IPS DF 6.9 (cell line): ENCODE data around the gene GNAQ.

Experiments used
- DNase-seq: peaks from one replicate; pipeline ENCODE4 v3.0.0-alpha.2; 2013; ENCODE audit warnings: low read depth, low spot score
- H3K27ac ChIP-seq: one replicate; pipeline ENCODE4 v1.5.1; 2013; ENCODE audit warnings: low read length, control low read depth
- H3K27me3 ChIP-seq: 2 replicates; pipeline ENCODE4 v1.6.1; 2013; ENCODE audit warnings: mild to moderate bottlenecking, low read length; ENCODE audit not compliant: control insufficient read depth, insufficient read depth
- H3K36me3 ChIP-seq: 2 replicates; pipeline ENCODE4 v1.6.1; 2013; ENCODE audit warnings: low read length; ENCODE audit not compliant: control insufficient read depth, insufficient read depth
- H3K4me1 ChIP-seq: 2 replicates; pipeline ENCODE4 v1.6.1; 2013; ENCODE audit warnings: low read length; ENCODE audit not compliant: control insufficient read depth, insufficient read depth
- H3K4me3 ChIP-seq: 2 replicates; pipeline ENCODE4 v1.5.1; 2013; ENCODE audit warnings: mild to moderate bottlenecking, low read length
- H3K9me3 ChIP-seq: 2 replicates; pipeline ENCODE4 v1.6.1; 2013; ENCODE audit warnings: low read length, inconsistent platforms; ENCODE audit not compliant: control insufficient read depth, insufficient read depth
- WGBS: extraction: QIAGEN DNeasy Blood & Tissue Kit; methylation state at CpG from one replicate; pipeline ENCODE4 v1.1.7; 2013; ENCODE audit warnings: mixed read lengths, missing lambda C conversion rate; ENCODE audit not compliant: insufficient read length, insufficient coverage; 5-methylcytosine and 5-hydroxymethylcytosine counted together

The GNAQ gene

DNA sequence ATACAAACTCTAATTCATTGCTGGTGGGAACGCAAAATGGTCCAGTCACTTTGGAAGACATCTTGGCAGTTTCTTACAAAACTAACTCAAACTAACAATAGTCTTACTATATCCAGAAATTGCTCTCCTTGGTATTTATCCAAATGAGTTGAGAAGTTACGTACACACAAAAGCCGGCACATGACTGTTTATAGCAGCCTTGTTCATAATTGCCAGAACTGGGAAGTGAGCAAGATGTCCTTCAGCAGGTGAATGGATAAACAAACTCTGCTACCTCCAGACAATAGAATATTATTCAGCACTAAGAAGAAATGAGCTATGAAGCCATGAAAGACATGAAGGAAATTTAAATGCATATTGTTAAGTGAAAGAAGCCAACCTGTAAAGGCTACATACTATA is 17.9 kb upstream of the GNAQ start:
- Histone ChIP-seq H3K4me1 (no peaks in the 10 kb centered on the region), H3K9me3 (no peaks in the 10 kb centered on the region), H3K36me3 (no peaks in the 10 kb centered on the region), H3K27ac (no peak overlapping the region), H3K4me3 (no peak overlapping the region), H3K27me3 (no peaks in the 10 kb centered on the region)
- no peak for DNase-seq
- no CpG with 5 or more reads among the region's 3 CpGs for WGBS

DNA sequence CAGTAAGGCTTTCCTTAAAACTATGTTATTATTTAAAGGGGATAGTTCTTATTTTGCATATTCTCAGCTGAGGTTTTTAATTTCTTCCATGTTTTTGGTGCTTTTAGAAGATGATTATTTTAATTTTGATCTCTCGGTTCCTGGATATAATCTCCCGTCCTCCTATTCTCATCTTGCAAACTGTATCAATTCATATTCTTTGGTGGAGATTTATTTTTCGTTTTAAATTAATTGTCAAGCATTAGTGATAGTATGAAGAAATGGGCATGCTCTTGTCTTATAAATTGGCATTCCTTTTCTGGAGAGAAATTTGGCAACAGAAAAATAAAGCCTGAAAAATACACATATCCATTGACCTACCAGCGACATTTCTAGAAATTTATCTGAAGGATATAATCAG is 15.5 kb upstream of the GNAQ start:
- Histone ChIP-seq H3K4me1 (no peaks in the 10 kb centered on the region), H3K27me3 (no peaks in the 10 kb centered on the region), H3K4me3 (no peak overlapping the region), H3K36me3 (no peaks in the 10 kb centered on the region), H3K9me3 (no peaks in the 10 kb centered on the region), H3K27ac (no peak overlapping the region)
- WGBS, result 100% methylated on average over 1 of the region's 4 CpGs
- no peak for DNase-seq

- DNase-seq, result no peak
- Histone ChIP-seq H3K9me3 (no peaks in the 10 kb centered on the region), H3K27ac (no peak overlapping the region), H3K4me1 (no peaks in the 10 kb centered on the region), H3K4me3 (no peak overlapping the region), H3K36me3 (no peaks in the 10 kb centered on the region), H3K27me3 (no peaks in the 10 kb centered on the region)
Observed at GRCh38 chr9:78046112-78046511, 14.5 kb upstream of the GNAQ start.

DNA sequence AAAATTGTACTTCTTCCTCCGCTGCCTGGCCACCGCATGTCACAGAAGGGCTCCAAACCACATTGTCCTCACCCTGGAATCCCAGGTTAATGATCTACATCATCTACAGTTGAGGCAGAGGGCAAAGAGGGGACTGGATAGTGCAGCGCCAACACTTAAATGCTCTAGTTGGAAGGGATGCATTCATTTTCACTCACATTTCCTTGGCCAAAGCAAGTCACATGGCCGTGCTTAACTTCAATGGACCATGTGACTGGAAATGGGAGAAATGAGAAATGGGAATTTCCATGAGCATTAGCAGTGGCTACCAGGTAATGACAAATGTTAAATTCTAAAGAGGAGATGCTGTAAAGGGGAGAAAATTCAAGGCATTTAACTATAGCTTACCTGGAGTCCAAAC is 13.3 kb upstream of the GNAQ start:
- H3K4me1 ChIP-seq, result no peaks in the 10 kb centered on the region
- H3K9me3 ChIP-seq, result no peaks in the 10 kb centered on the region
- no peak overlapping the region for H3K27ac ChIP-seq
- no peaks in the 10 kb centered on the region for H3K36me3 ChIP-seq
- no peaks in the 10 kb centered on the region for H3K27me3 ChIP-seq
- no peak for DNase-seq
- no CpG with 5 or more reads among the region's 4 CpGs for WGBS
- H3K4me3 ChIP-seq, result no peak overlapping the region

GRCh38 chr9:78044189-78044588 is 12.6 kb upstream of the GNAQ start:
- Histone ChIP-seq H3K27me3 (no peaks in the 10 kb centered on the region), H3K27ac (no peak overlapping the region), H3K9me3 (no peaks in the 10 kb centered on the region), H3K4me1 (no peaks in the 10 kb centered on the region), H3K4me3 (no peak overlapping the region), H3K36me3 (no peaks in the 10 kb centered on the region)
- no CpG with 5 or more reads among the region's 4 CpGs for WGBS
- no peak for DNase-seq

GRCh38 chr9:78041971-78042370 is 10.4 kb upstream of the GNAQ start:
- no peaks in the 10 kb centered on the region for H3K9me3 ChIP-seq
- peaks cover 1% of the 10 kb centered on the region; the same call in 1 of the 2 replicates for H3K4me1 ChIP-seq
- no peaks in the 10 kb centered on the region for H3K36me3 ChIP-seq
- DNase-seq, result no peak
- no peak overlapping the region for H3K27ac ChIP-seq
- H3K27me3 ChIP-seq, result no peaks in the 10 kb centered on the region
- no CpG with 5 or more reads among the region's 2 CpGs for WGBS
- H3K4me3 ChIP-seq, result no peak overlapping the region

GRCh38 chr9:78040726-78041125 is 9.1 kb upstream of the GNAQ start:
- no peaks in the 10 kb centered on the region for H3K9me3 ChIP-seq
- no peak overlapping the region for H3K4me3 ChIP-seq
- no peaks in the 10 kb centered on the region for H3K36me3 ChIP-seq
- no peaks in the 10 kb centered on the region for H3K27me3 ChIP-seq
- peaks cover 1% of the 10 kb centered on the region; the same call in 1 of the 2 replicates for H3K4me1 ChIP-seq
- no CpG with 5 or more reads among the region's 1 CpG for WGBS
- no peak overlapping the region for H3K27ac ChIP-seq
- DNase-seq, result no peak

GRCh38 chr9:78038620-78039300 is 7.1 kb upstream of the GNAQ start:
- no CpG with 5 or more reads among the region's 4 CpGs for WGBS
- Histone ChIP-seq H3K4me1 (peaks cover 1% of the 10 kb centered on the region; the same call in 1 of the 2 replicates), H3K36me3 (no peaks in the 10 kb centered on the region), H3K27me3 (no peaks in the 10 kb centered on the region), H3K9me3 (no peaks in the 10 kb centered on the region), H3K27ac (no peak overlapping the region), H3K4me3 (no peak overlapping the region)
- no peak for DNase-seq

- no peak overlapping the region for H3K4me3 ChIP-seq
- DNase-seq, result peak; percentile 66
- no peak overlapping the region for H3K27ac ChIP-seq
- no peaks in the 10 kb centered on the region for H3K36me3 ChIP-seq
- peaks cover 1% of the 10 kb centered on the region; the same call in 1 of the 2 replicates for H3K4me1 ChIP-seq
- no peaks in the 10 kb centered on the region for H3K27me3 ChIP-seq
- no CpG with 5 or more reads among the region's 10 CpGs for WGBS
- no peaks in the 10 kb centered on the region for H3K9me3 ChIP-seq
Observed at GRCh38 chr9:78035383-78035993, 3.9 kb upstream of the GNAQ start.

GRCh38 chr9:78033870-78034269 is 2.3 kb upstream of the GNAQ start:
- Histone ChIP-seq H3K9me3 (no peaks in the 10 kb centered on the region), H3K27ac (no peak overlapping the region)

More at GRCh38 chr9:78033870-78034269, 2.3 kb upstream of the GNAQ start:
- no peaks in the 10 kb centered on the region for H3K27me3 ChIP-seq
- no CpG with 5 or more reads among the region's 2 CpGs for WGBS
- no peaks in the 10 kb centered on the region for H3K36me3 ChIP-seq
- no peak overlapping the region for H3K4me3 ChIP-seq
- peaks cover 1% of the 10 kb centered on the region; the same call in 1 of the 2 replicates for H3K4me1 ChIP-seq
- no peak for DNase-seq
